Measurements from ENCODE around the gene EFEMP2. TPM values are rescaled to one million over a fixed set of nuclear protein-coding genes. Genes with fewer than 3 reads are reported as not detected.
A peak's percentile ranks its signal among the peaks of the same experiment; 100 is the strongest.
"Not testable (repeated sequence)": the region's sequence is repeated elsewhere in the genome, so short reads cannot be mapped to it uniquely, and the experiment has no call there.

EFEMP2 gene
- total RNA-seq, 1 donor from 2014 or later, result 6.0 TPM

GRCh38 chr11:65833297-65834030, 39.1 kb downstream of the EFEMP2 start, which contains the start of gene SNX32:
Gene SNX32, plus strand, starts transcription at chr11:65833963. Its CDS starts 103 bp downstream, at chr11:65834066.
- DNase-seq (ENCODE audit: low spot score) (peak; percentile 86), ATAC-seq (peak; percentile 99)

- not testable (repeated sequence) for ATAC-seq; DNase-seq (ENCODE audit: low spot score)
Observed at GRCh38 chr11:65832231-65832630, 40.4 kb downstream of the EFEMP2 start.

- ATAC-seq, result no peak
- no peak for DNase-seq (ENCODE audit: low spot score)
Observed at GRCh38 chr11:65829459-65829858, 43.1 kb downstream of the EFEMP2 start.

- DNase-seq (ENCODE audit: low spot score), result no peak
- ATAC-seq, result no peak
Observed at GRCh38 chr11:65826984-65827735, 45.4 kb downstream of the EFEMP2 start.

- peak; percentile 61 for DNase-seq (ENCODE audit: low spot score)
- peak; percentile 73 for ATAC-seq
Observed at GRCh38 chr11:65822776-65823528, 49.6 kb downstream of the EFEMP2 start.

GRCh38 chr11:65821107-65821506, 51.5 kb downstream of the EFEMP2 start:
- DNase-seq (ENCODE audit: low spot score), result peak; percentile 67
- peak; percentile 54 for ATAC-seq

GRCh38 chr11:65817835-65818680, 54.5 kb downstream of the EFEMP2 start:
- peak; percentile 98 for ATAC-seq

GRCh38 chr11:65817312-65817834, 55.2 kb downstream of the EFEMP2 start:
- no peak for ATAC-seq

More at GRCh38 chr11:65817835-65818680, 54.5 kb downstream of the EFEMP2 start:
- DNase-seq (ENCODE audit: low spot score), result peak; percentile 94

GRCh38 chr11:65816696-65817095, 55.9 kb downstream of the EFEMP2 start:
- no peak for ATAC-seq

More at GRCh38 chr11:65817312-65817834, 55.2 kb downstream of the EFEMP2 start:
- DNase-seq (ENCODE audit: low spot score), result no peak

More at GRCh38 chr11:65816696-65817095, 55.9 kb downstream of the EFEMP2 start:
- DNase-seq (ENCODE audit: low spot score), result no peak

Other genes starting within 250 kb of the EFEMP2 start
- gene SIPA1, start 234.7 kb downstream of the EFEMP2 start, total RNA-seq, result 29.5 TPM
- gene RELA, start 209.9 kb downstream of the EFEMP2 start, total RNA-seq, result 34.3 TPM
- gene KAT5, start 160.5 kb downstream of the EFEMP2 start, total RNA-seq, result 19.4 TPM
- gene RNASEH2C, start 152.0 kb downstream of the EFEMP2 start, total RNA-seq, result 24.2 TPM
- 13.4 TPM for gene AP5B1, start 91.8 kb downstream of the EFEMP2 start, total RNA-seq
- gene OVOL1, start 85.7 kb downstream of the EFEMP2 start, total RNA-seq, result 0.23 TPM
- gene SNX32, start 38.8 kb downstream of the EFEMP2 start, total RNA-seq, result not detected
- 240 TPM for gene CFL1, start 14.6 kb downstream of the EFEMP2 start, total RNA-seq
- 14.3 TPM for gene MUS81, start 12.4 kb downstream of the EFEMP2 start, total RNA-seq
- gene CTSW, start 7.0 kb upstream of the EFEMP2 start, total RNA-seq, result 0.63 TPM
- 20.3 TPM for gene FIBP, start 15.7 kb upstream of the EFEMP2 start, total RNA-seq
- 7.9 TPM for gene CCDC85B, start 17.9 kb upstream of the EFEMP2 start, total RNA-seq
- 0.53 TPM for gene FOSL1, start 27.6 kb upstream of the EFEMP2 start, total RNA-seq
- 13.6 TPM for gene C11orf68, start 46.3 kb upstream of the EFEMP2 start, total RNA-seq
- gene DRAP1, start 46.6 kb upstream of the EFEMP2 start, total RNA-seq, result 31.0 TPM
- not detected for gene TSGA10IP, start 72.7 kb upstream of the EFEMP2 start, total RNA-seq
- gene SART1, start 88.9 kb upstream of the EFEMP2 start, total RNA-seq, result 14.6 TPM
- gene EIF1AD, start 129.4 kb upstream of the EFEMP2 start, total RNA-seq, result 12.7 TPM
- 67.3 TPM for gene BANF1, start 129.7 kb upstream of the EFEMP2 start, total RNA-seq
- gene CST6, start 139.2 kb upstream of the EFEMP2 start, total RNA-seq, result not detected
- not detected for gene CATSPER1, start 153.7 kb upstream of the EFEMP2 start, total RNA-seq
- gene GAL3ST3, start 176.4 kb upstream of the EFEMP2 start, total RNA-seq, result not detected
- 79.6 TPM for gene SF3B2, start 179.6 kb upstream of the EFEMP2 start, total RNA-seq
- 5.8 TPM for gene PACS1, start 197.5 kb upstream of the EFEMP2 start, total RNA-seq